Measurements from ENCODE around the gene TNFRSF9. TPM values are rescaled to one million over a fixed set of nuclear protein-coding genes. Genes with fewer than 3 reads are reported as not detected.

Gene TNFRSF9
- total and polyA plus RNA-seq, 12 donors: 0.03 to 0.83 (median 0.13) TPM; not detected in 4

DNA sequence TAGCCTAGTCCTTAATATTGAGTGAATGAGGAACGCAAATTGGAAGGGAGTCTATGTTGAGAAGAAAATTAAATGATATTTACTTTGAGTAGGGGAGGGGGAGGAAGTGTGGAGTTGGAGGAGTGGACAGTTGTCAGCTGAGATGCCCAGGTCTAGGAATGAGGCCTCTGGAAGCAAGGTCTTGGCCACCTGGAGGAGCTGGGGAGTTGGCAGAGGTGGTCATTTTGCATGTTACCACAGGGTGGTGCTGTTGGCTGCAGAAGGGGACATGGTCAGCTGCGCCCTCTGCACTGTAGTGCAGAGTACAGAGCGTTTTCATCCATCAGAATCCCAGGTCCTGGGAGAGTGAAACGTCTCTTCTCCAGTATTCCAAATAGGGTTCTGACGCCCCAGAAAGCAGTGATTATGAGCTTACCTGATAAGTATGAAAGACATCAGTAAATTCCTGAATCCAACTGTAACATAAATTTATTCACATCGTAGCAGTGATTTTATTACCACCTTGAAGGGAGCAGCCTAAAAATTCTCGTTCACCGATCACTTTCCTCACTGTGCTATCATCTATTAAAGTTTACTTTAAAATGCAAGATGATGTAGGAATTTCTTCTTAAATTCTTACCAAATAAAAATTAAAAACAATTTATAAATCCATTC is 34.7 kb upstream of the TNFRSF9 start:
- no peak overlapping the region for H3K27ac ChIP-seq
- peak; percentile 69 to 89 (median 77) for DNase-seq
- intact Hi-C loops (cut with DNase I): no loop called here

DNA sequence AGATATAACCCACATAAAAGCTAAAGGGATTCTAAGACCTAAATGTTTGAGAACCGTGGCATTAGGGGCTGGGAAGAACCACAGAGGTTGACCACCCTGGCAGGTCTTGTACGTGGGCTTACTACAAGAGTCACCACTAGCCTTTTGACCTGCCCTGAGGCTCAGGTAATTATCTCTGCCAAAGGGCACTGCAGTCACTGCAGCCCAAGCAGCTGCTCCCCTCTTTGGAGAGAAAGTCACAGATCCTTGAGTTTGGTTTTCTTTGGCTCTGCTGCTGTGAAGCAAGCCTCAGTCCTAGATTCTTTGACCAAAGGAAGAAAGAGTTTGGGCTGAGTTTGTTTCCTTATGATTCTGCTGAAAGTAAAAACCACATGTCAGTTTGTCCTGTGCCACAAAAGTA is 32.4 kb upstream of the TNFRSF9 start:
- 94 to 97% (median 96%) methylated on average over 2 of the region's 2 CpGs for WGBS, 4 donors
- Histone ChIP-seq H3K4me1 (replicated peaks in 1 of 2) (peaks cover 3 to 10% of the 10 kb centered on the region in 2 donors), H3K36me3 (replicated peaks in 1 of 2) (peaks cover 0 to 68% of the 10 kb centered on the region in 2 donors), H3K27ac (no peak overlapping the region), H3K9me3 (replicated peaks in 1 of 3) (no peaks in the 10 kb centered on the region), H3K27me3 (no peaks in the 10 kb centered on the region), H3K4me3 (no peak overlapping the region)
- intact Hi-C loops (cut with DNase I): no loop called here
- no peak for DNase-seq
- TF ChIP-seq, protein P1, sequence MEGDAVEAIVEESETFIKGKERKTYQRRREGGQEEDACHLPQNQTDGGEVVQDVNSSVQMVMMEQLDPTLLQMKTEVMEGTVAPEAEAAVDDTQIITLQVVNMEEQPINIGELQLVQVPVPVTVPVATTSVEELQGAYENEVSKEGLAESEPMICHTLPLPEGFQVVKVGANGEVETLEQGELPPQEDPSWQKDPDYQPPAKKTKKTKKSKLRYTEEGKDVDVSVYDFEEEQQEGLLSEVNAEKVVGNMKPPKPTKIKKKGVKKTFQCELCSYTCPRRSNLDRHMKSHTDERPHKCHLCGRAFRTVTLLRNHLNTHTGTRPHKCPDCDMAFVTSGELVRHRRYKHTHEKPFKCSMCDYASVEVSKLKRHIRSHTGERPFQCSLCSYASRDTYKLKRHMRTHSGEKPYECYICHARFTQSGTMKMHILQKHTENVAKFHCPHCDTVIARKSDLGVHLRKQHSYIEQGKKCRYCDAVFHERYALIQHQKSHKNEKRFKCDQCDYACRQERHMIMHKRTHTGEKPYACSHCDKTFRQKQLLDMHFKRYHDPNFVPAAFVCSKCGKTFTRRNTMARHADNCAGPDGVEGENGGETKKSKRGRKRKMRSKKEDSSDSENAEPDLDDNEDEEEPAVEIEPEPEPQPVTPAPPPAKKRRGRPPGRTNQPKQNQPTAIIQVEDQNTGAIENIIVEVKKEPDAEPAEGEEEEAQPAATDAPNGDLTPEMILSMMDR (IDR thresholded peaks at IDR 0.05): no peak
- TF ChIP-seq POLR2A (IDR thresholded peaks at IDR 0.05): no peak

More for the DNA sequence above, 34.7 kb upstream of the TNFRSF9 start:
- WGBS, 4 donors: 59 to 70% (median 63%) methylated on average over 8 of the region's 8 CpGs
- peaks cover 3 to 8% of the 10 kb centered on the region in 2 donors for H3K4me1 ChIP-seq (replicated peaks in 1 of 2)
- H3K27me3 ChIP-seq: no peaks in the 10 kb centered on the region
- no peak for TF ChIP-seq POLR2A (IDR thresholded peaks at IDR 0.05)
- TF ChIP-seq, protein P1 (IDR thresholded peaks at IDR 0.05): peak; percentile 64 to 91 (median 86)
- H3K36me3 ChIP-seq (replicated peaks in 1 of 2): peaks cover 0 to 72% of the 10 kb centered on the region in 2 donors
- H3K9me3 ChIP-seq (replicated peaks in 1 of 3): no peaks in the 10 kb centered on the region
- H3K4me3 ChIP-seq: no peak overlapping the region

- peaks cover 3 to 18% of the 10 kb centered on the region in 2 donors for H3K4me1 ChIP-seq (replicated peaks in 1 of 2)
- H3K4me3 ChIP-seq: no peak overlapping the region
- no peak overlapping the region for H3K27ac ChIP-seq
- WGBS, 4 donors: 89 to 98% (median 94%) methylated on average over 5 of the region's 5 CpGs
- H3K9me3 ChIP-seq (replicated peaks in 1 of 3): no peaks in the 10 kb centered on the region
- intact Hi-C loops (cut with DNase I): no loop called here
- no peak for DNase-seq
- H3K36me3 ChIP-seq (replicated peaks in 1 of 2): peaks cover 0 to 68% of the 10 kb centered on the region in 2 donors
- H3K27me3 ChIP-seq: no peaks in the 10 kb centered on the region
- TF ChIP-seq, protein P1 (IDR thresholded peaks at IDR 0.05): no peak
- TF ChIP-seq POLR2A (IDR thresholded peaks at IDR 0.05): no peak
These were observed 31.6 kb upstream of the TNFRSF9 start for GRCh38 chr1:7972285-7972684.

DNA sequence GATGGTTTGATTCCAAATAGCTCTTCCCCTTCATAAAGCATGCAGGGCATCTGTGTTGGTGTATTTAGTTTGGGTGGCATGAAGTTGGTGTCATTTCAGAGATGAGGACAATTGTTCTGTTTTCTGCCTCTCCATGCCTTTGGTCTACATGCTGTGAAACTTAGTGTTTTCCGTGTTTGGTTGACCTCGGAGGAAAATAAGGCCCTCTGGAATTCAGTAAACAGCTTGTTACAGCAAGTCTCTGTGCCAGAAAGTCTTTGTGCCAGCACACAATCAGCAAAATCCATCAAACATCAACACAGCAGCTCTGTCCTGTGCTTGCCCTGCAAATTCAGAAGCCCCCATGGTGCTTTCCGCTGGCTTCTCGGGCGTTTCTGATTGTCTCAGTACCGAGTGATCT is 30.4 kb upstream of the TNFRSF9 start:
- H3K4me3 ChIP-seq: no peak overlapping the region
- intact Hi-C loops (cut with DNase I): no loop called here
- H3K36me3 ChIP-seq (replicated peaks in 1 of 2): peaks cover 0 to 68% of the 10 kb centered on the region in 2 donors

More for the DNA sequence above, 30.4 kb upstream of the TNFRSF9 start:
- TF ChIP-seq, protein P1 (IDR thresholded peaks at IDR 0.05): no peak
- TF ChIP-seq POLR2A (IDR thresholded peaks at IDR 0.05): no peak
- H3K9me3 ChIP-seq (replicated peaks in 1 of 3): no peaks in the 10 kb centered on the region
- DNase-seq: peak in 1 of 7 donors; percentile 18
- 44 to 75% (median 56%) methylated on average over 6 of the region's 6 CpGs for WGBS, 4 donors
- H3K27me3 ChIP-seq: no peaks in the 10 kb centered on the region
- H3K4me1 ChIP-seq (replicated peaks in 1 of 2): peaks cover 3 to 25% of the 10 kb centered on the region in 2 donors
- peak overlapping the region in 2 of 5 donors; percentile 24 to 38 for H3K27ac ChIP-seq
